Upper lobe of right lung (tissue), 1 donor: ENCODE measurements around the gene ODAD3. TPM values are rescaled to one million over a fixed set of nuclear protein-coding genes. Genes with fewer than 3 reads are reported as not detected.
"Not testable (repeated sequence)": the region's sequence is repeated elsewhere in the genome, so short reads cannot be mapped to it uniquely, and the experiment has no call there.

Experiments
- ATAC-seq: fragments of 200-7000 bp; cut with Tn5 transposase; one replicate; pipeline ENCODE4 v1.9.1; 2020; ENCODE audit warnings: mild to moderate bottlenecking, moderate library complexity
- DNase-seq: peaks from one replicate; pipeline ENCODE4 v3.0.0-alpha.2; 2020
- H3K27ac ChIP-seq: fragments of 200-600 bp; one replicate; pipeline ENCODE4 v1.8.0; 2022
- H3K27me3 ChIP-seq: fragments of 200-600 bp; one replicate; pipeline ENCODE4 v1.8.0; 2022; ENCODE audit warnings: mild to moderate bottlenecking
- H3K36me3 ChIP-seq: fragments of 200-600 bp; one replicate; pipeline ENCODE4 v1.8.0; 2022
- H3K4me1 ChIP-seq: fragments of 200-600 bp; one replicate; pipeline ENCODE4 v1.8.0; 2022
- H3K4me3 ChIP-seq: fragments of 200-600 bp; one replicate; pipeline ENCODE4 v1.8.0; 2022; ENCODE audit warnings: mild to moderate bottlenecking
- H3K9me3 ChIP-seq: fragments of 200-600 bp; one replicate; pipeline ENCODE4 v1.8.0; 2022
- CTCF ChIP-seq: fragments of 200-600 bp; IDR thresholded peaks from one replicate; pipeline ENCODE4 v1.8.0; 2022; ENCODE audit warnings: antibody characterized with exemption
- intact Hi-C: fragments of 100-400 bp; cut with DNase I; formaldehyde crosslinking; loops from one replicate; pipeline ENCODE4 v1.11.0; 2022
- total RNA-seq: library from RNA; stranded (reverse); fragmentation: NEBNext Ultra II Directional; extraction: Animal tissue kit (Norgen Biotek cat#: 25700); gene quantifications from one replicate; pipeline ENCODE4 v1.2.1, GENCODE V29; 2021
- donor health status: DM: no; HTN: yes; CAD: no; lungs with severe emphysema.

The ODAD3 gene
- total RNA-seq, 1 donor from 2014 or later, result 0.49 TPM

GRCh38 chr19:11384778-11385129 lies 50.2 kb downstream of the ODAD3 start:
- H3K27ac ChIP-seq, result no peak overlapping the region
- no peaks in the 10 kb centered on the region for H3K36me3 ChIP-seq
- H3K4me1 ChIP-seq, result peaks cover 39% of the 10 kb centered on the region
- DNase-seq (no peak), ATAC-seq (no peak)
- no peak overlapping the region for H3K4me3 ChIP-seq
- no peak for TF ChIP-seq CTCF
- intact Hi-C loops, result no loop called here
- no peaks in the 10 kb centered on the region for H3K9me3 ChIP-seq
- no peaks in the 10 kb centered on the region for H3K27me3 ChIP-seq

- DNase-seq (no peak), ATAC-seq (no peak)
- no peaks in the 10 kb centered on the region for H3K9me3 ChIP-seq
- H3K36me3 ChIP-seq, result no peaks in the 10 kb centered on the region
- peak overlapping the region; percentile 57 for H3K4me3 ChIP-seq
- intact Hi-C loops, result no loop called here
- no peaks in the 10 kb centered on the region for H3K27me3 ChIP-seq
- H3K4me1 ChIP-seq, result peaks cover 39% of the 10 kb centered on the region
- H3K27ac ChIP-seq, result peak overlapping the region; percentile 59
- TF ChIP-seq CTCF, result no peak
Observed at GRCh38 chr19:11383706-11384048, 51.2 kb downstream of the ODAD3 start.

- peaks cover 39% of the 10 kb centered on the region for H3K4me1 ChIP-seq
- peak; percentile 70 for TF ChIP-seq CTCF
- H3K4me3 ChIP-seq, result peak overlapping the region; percentile 57
Observed at GRCh38 chr19:11382898-11383705, 51.8 kb downstream of the ODAD3 start.

GRCh38 chr19:11380653-11381537 lies 54.0 kb downstream of the ODAD3 start:
- H3K27ac ChIP-seq, result peak overlapping the region; percentile 89
- no peaks in the 10 kb centered on the region for H3K27me3 ChIP-seq
- H3K4me3 ChIP-seq, result peak overlapping the region; percentile 67
- intact Hi-C loops, result no loop called here
- ATAC-seq, result peak; percentile 90
- peak; percentile 95 for DNase-seq
- no peaks in the 10 kb centered on the region for H3K9me3 ChIP-seq
- TF ChIP-seq CTCF, result peak; percentile 80
- no peaks in the 10 kb centered on the region for H3K36me3 ChIP-seq
- peaks cover 52% of the 10 kb centered on the region for H3K4me1 ChIP-seq

More at GRCh38 chr19:11382898-11383705, 51.8 kb downstream of the ODAD3 start:
- Histone ChIP-seq H3K27me3 (no peaks in the 10 kb centered on the region), H3K9me3 (no peaks in the 10 kb centered on the region), H3K36me3 (no peaks in the 10 kb centered on the region), H3K27ac (no peak overlapping the region)
- DNase-seq (peak; percentile 85), ATAC-seq (peak; percentile 47)
- intact Hi-C loops, result no loop called here

- peaks cover 58% of the 10 kb centered on the region for H3K4me1 ChIP-seq
- H3K27ac ChIP-seq, result no peak overlapping the region
- no peak for TF ChIP-seq CTCF
Observed at GRCh38 chr19:11379857-11380350, 55.0 kb downstream of the ODAD3 start.

GRCh38 chr19:11379269-11379845 lies 55.6 kb downstream of the ODAD3 start:
- H3K9me3 ChIP-seq, H3K36me3 ChIP-seq, H3K27ac ChIP-seq, intact Hi-C loops, H3K4me3 ChIP-seq, ATAC-seq, H3K27me3 ChIP-seq, DNase-seq: not testable (repeated sequence)
- H3K4me1 ChIP-seq, result peaks cover 57% of the 10 kb centered on the region

More at GRCh38 chr19:11379857-11380350, 55.0 kb downstream of the ODAD3 start:
- Histone ChIP-seq H3K36me3 (no peaks in the 10 kb centered on the region), H3K9me3 (no peaks in the 10 kb centered on the region), H3K27me3 (no peaks in the 10 kb centered on the region), H3K4me3 (peak overlapping the region; percentile 67)
- intact Hi-C loops, result no loop called here
- no peak for ATAC-seq
- DNase-seq, result no peak
